Muscle layer of colon (tissue), 2 donors: ENCODE data around the gene ATP8A2.

Source experiments
- H3K27ac ChIP-seq: one replicate; pipeline ENCODE4 v1.7.0; 2013; ENCODE audit warnings: low read depth, mild to moderate bottlenecking, low read length, moderate library complexity
- H3K27me3 ChIP-seq, 2 donors: one replicate each; pipeline ENCODE4 v1.7.0; 2013; ENCODE audit warnings: low read length in 2 of 2, mild to moderate bottlenecking in 2 of 2; ENCODE audit not compliant: insufficient read depth in 2 of 2, control insufficient read depth in 1 of 2
- H3K36me3 ChIP-seq: one replicate; pipeline ENCODE4 v1.7.0; 2013; ENCODE audit warnings: mild to moderate bottlenecking, low read length; ENCODE audit not compliant: insufficient read depth
- H3K4me1 ChIP-seq: one replicate; pipeline ENCODE4 v1.7.0; 2013; ENCODE audit warnings: mild to moderate bottlenecking, low read length; ENCODE audit not compliant: insufficient read depth
- H3K4me3 ChIP-seq, 2 donors: one replicate each; pipeline ENCODE4 v1.7.0; 2013; ENCODE audit warnings: low read length in 2 of 2, low read depth in 1 of 2, mild to moderate bottlenecking in 1 of 2, moderate library complexity in 1 of 2
- H3K9ac ChIP-seq: one replicate; pipeline ENCODE4 v1.7.0; 2013; ENCODE audit warnings: low read length
- H3K9me3 ChIP-seq: one replicate; pipeline ENCODE4 v1.7.0; 2013; ENCODE audit warnings: mild to moderate bottlenecking, low read length
- donor health status: abdominal sarcoma.
- donor health status: Adenocarcinoma of cecum.

The ATP8A2 gene

DNA sequence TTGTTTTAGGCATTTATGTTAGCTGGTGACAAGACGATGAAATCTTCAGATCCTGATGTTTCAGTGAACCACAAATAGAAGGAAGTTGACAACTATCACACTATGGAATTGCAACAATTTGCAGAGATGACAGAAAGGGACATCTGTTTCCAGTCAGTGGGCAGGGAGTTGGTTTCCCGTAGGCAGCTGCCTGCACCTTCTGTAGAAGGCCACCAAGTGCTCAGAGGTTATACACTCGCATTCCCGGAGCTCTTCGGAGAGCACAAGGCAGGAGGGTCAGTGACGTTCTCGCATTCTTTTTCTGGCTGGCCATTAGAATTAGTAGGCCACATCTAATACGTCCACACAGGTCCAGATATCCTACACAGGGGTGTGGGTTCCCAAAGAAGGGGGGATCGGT, 550.6 kb downstream of the ATP8A2 start:
- Histone ChIP-seq H3K9me3 (no peaks in the 10 kb centered on the region), H3K27me3 (no peaks in the 10 kb centered on the region), H3K9ac (no peak overlapping the region), H3K36me3 (no peaks in the 10 kb centered on the region), H3K27ac (no peak overlapping the region), H3K4me1 (peaks cover 14% of the 10 kb centered on the region), H3K4me3 (no peak overlapping the region)

DNA sequence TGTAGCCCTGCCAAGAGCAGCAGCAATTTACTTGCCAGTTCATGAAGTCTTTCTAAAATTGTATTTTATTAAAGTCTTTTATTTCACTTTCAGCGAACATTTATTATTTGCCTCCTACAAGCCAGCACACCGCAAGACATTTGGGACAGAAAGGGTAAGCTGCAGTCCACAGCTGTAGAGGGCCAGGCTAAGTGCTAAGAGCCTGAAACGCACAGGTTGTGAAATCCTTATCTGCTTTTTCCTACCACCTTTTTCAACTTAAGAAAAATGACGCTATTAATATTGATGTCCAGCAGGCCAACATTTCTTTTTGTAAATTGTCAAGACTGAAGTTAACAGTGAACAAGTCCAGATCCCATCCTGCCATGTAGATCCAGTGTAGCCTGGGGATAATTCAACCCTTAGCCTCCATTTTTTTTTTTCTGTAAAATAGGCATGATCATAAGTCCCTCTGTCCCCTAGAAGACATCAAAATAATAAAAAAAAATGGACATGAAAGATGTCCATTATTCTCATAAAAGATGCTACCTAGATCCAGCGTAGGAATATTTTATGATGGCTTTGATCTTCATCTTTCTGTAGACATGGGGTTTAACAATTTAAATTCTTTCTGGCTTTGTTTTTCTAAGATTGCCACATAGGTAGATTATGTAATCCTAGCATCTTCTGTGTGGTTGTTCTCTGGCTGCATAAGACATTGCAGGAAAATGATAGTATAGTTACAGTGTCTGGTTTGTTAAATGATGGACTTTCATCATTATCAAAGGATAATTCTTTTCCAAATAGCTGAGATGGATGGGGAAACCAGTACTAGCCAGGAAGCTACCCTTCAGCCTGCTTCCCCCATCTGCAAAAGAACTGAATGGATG, 551.7 kb downstream of the ATP8A2 start:
- Histone ChIP-seq H3K36me3 (no peaks in the 10 kb centered on the region), H3K27ac (no peak overlapping the region), H3K27me3 (no peaks in the 10 kb centered on the region), H3K4me1 (peaks cover 14% of the 10 kb centered on the region), H3K4me3 (no peak overlapping the region), H3K9me3 (no peaks in the 10 kb centered on the region), H3K9ac (no peak overlapping the region)

DNA sequence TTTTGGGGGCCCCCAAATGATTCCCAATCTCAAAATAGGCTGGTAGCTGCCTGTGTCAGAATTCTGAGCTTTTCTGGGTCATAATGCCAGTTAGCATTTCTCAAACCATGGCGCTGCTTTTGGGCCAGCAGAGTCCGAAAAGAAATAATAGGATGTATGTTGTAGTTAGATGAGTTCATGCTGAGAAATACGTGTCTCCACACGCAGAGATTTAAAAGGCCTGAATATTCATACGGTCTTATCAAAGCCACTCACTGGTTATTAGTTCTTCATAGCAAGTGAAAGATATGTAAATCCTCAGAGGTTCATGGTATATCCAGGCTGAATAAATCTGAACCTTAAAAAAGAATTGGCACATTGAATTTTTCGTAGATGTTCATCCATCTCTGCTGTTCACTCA, 555.6 kb downstream of the ATP8A2 start:
- Histone ChIP-seq H3K27ac (no peak overlapping the region), H3K9me3 (no peaks in the 10 kb centered on the region), H3K4me1 (peaks cover 9% of the 10 kb centered on the region), H3K4me3 (no peak overlapping the region), H3K27me3 (no peaks in the 10 kb centered on the region), H3K36me3 (no peaks in the 10 kb centered on the region), H3K9ac (no peak overlapping the region)

DNA sequence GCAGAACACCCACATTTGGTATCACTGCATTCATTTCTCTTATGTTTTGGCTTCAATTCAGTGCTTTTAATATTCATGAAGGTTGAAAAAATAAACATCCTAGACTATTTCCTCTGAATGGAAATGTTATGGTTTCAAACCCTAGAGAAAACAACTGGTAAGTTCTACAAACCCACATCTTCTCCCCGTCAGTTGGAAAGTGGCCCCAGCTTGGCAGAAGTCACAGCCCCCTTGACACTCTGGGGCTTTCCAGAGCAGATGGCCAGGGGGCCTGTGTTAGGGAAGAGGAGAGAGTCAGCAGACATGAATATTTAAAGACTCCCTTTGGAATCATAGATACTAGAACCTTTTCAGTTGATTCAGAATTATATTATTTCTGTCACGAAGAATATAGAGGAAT, 556.2 kb downstream of the ATP8A2 start:
- Histone ChIP-seq H3K27ac (no peak overlapping the region), H3K4me1 (peaks cover 3% of the 10 kb centered on the region), H3K9me3 (no peaks in the 10 kb centered on the region), H3K36me3 (no peaks in the 10 kb centered on the region), H3K27me3 (no peaks in the 10 kb centered on the region), H3K4me3 (no peak overlapping the region), H3K9ac (no peak overlapping the region)

DNA sequence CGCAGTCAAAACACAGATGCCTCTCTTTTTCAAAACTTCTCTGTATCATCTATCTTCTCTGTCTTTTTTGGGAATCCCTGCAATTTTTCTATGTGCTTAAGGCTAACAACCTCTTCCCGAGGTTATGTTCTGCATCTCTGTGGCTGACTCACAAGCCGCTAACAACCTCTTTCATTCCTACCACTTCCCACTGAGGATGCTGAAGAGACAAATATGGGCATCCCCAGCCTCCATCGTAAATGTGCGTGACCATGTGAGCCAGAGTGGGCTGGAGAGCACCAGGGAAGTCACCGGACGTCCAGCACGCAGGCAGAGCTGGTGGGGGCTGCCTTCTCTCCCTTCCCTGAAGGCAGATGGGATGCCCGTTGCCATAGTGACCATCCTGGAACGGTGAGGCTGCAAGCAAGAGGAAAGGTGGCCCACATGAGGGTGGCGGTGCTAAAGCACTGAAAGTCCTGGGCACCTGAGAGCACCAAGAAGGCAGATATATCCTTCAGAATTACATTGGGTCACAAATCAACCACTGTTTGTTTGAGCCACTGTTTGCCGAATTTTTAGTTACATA, 557.2 kb downstream of the ATP8A2 start:
- no peak overlapping the region for H3K9ac ChIP-seq
- no peaks in the 10 kb centered on the region for H3K36me3 ChIP-seq
- H3K4me1 ChIP-seq = no peaks in the 10 kb centered on the region
- H3K9me3 ChIP-seq = no peaks in the 10 kb centered on the region
- no peaks in the 10 kb centered on the region for H3K27me3 ChIP-seq
- H3K4me3 ChIP-seq = no peak overlapping the region
- no peak overlapping the region for H3K27ac ChIP-seq

DNA sequence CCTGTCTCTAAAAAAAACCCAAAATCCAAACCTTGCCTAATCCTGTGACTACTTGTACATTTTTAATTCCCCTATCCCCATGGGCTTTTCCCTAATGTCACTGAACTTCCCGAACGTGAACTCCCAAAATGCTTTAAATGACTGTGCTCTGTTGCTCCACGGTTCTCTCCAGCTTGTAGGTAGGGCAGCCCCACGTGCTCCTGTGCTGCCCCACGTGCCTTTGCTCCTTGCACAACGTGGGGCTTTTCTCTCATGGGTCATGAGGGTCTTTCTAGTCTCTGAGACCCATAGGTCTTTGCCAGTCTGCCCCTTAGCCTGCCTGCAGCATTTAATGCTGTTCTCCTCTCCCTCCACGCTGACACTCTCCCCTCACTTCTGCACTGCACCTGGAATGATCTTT, 558.0 kb downstream of the ATP8A2 start:
- no peaks in the 10 kb centered on the region for H3K4me1 ChIP-seq

DNA sequence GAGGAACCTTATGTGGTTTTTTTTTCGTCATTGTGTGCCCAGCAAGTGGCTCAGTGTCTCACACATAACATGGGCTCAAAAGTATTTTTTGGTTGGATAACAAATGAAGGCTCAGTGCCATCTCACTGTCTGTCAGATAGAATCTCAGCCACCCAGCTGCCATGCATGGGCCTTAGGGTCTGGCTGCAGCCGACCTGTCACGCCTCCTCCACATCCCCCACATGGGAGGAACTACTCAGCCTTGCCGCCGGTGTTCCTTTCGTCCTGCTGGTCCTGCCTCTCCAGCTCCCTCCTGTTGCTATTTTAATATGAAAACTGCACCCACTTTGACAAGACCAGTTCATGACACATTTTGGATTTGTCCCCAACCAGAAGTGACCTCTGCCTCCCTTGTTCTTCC, 558.9 kb downstream of the ATP8A2 start:
- no peak overlapping the region for H3K9ac ChIP-seq
- H3K4me3 ChIP-seq = no peak overlapping the region
- H3K36me3 ChIP-seq = no peaks in the 10 kb centered on the region
- H3K9me3 ChIP-seq = no peaks in the 10 kb centered on the region
- H3K4me1 ChIP-seq = no peaks in the 10 kb centered on the region
- no peak overlapping the region for H3K27ac ChIP-seq
- H3K27me3 ChIP-seq = no peaks in the 10 kb centered on the region

More for the DNA sequence above, 558.0 kb downstream of the ATP8A2 start:
- H3K36me3 ChIP-seq = no peaks in the 10 kb centered on the region
- no peak overlapping the region for H3K9ac ChIP-seq
- no peaks in the 10 kb centered on the region for H3K9me3 ChIP-seq
- no peak overlapping the region for H3K27ac ChIP-seq
- no peak overlapping the region for H3K4me3 ChIP-seq
- H3K27me3 ChIP-seq = no peaks in the 10 kb centered on the region

DNA sequence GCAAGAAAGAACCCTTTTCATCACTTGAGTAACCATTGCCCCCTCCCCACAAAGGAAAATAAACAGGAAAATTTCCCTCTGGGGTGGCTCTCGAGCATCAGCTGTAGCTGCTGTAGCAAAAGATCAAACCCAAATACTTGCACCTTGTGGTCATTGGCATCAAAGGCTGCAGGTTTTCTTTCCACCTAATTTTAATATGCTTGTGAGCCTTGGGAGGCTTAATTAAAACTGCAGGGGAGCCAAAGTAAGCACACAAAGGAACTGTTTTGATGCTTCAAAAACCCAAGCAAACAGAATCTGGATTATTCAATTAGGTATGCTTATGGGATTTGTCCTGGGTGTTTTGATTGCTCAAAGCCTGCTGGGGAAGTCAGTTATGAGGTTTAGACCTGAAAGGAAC, 560.6 kb downstream of the ATP8A2 start:
- no peaks in the 10 kb centered on the region for H3K36me3 ChIP-seq
- no peaks in the 10 kb centered on the region for H3K9me3 ChIP-seq
- no peaks in the 10 kb centered on the region for H3K4me1 ChIP-seq
- H3K27me3 ChIP-seq = no peaks in the 10 kb centered on the region
- H3K27ac ChIP-seq = no peak overlapping the region
- H3K4me3 ChIP-seq = no peak overlapping the region
- no peak overlapping the region for H3K9ac ChIP-seq

DNA sequence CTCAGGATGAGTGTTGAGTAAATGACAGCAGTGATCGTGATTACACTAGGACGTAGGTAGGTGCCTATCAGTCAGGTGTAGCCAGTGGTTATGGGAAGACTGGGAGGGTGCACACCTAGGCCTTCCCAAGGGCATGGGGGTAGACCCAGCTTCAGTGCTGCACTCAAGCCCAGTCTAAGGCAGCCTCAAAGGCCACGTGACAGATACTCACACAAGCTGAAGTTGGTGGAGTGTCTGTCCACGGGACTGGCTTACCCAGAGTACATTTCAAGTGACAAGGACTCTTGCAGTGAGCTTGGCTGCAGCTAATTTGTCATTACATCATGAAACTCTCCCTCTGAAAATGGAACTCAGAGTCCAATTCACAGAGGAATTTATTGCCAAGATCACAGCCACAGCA, 561.7 kb downstream of the ATP8A2 start:
- H3K36me3 ChIP-seq = no peaks in the 10 kb centered on the region
- no peaks in the 10 kb centered on the region for H3K9me3 ChIP-seq
- no peak overlapping the region for H3K9ac ChIP-seq
- H3K27ac ChIP-seq = no peak overlapping the region
- no peaks in the 10 kb centered on the region for H3K4me1 ChIP-seq
- H3K27me3 ChIP-seq = no peaks in the 10 kb centered on the region
- no peak overlapping the region for H3K4me3 ChIP-seq

DNA sequence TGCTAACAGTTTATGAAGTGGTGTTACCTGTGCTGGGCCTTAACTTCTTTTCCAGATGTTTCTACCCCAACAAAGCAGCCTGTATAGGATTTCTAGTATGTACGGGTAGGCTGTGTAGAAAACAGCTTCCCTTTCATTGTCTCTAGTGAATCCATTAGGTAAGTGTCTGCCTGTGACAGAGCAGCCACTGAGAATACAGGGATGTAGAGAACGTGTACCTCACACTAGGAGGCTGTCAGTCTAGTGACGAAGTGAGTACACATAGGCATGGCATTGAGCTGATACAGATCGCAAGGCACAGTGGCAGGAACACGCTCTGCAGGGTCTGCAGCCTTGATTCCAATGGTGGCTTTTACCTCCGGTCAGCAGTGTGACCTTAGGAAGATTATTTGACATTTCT, 562.4 kb downstream of the ATP8A2 start:
- Histone ChIP-seq H3K36me3 (no peaks in the 10 kb centered on the region), H3K9ac (no peak overlapping the region), H3K4me1 (no peaks in the 10 kb centered on the region), H3K9me3 (no peaks in the 10 kb centered on the region), H3K27ac (no peak overlapping the region), H3K4me3 (no peak overlapping the region), H3K27me3 (no peaks in the 10 kb centered on the region)

DNA sequence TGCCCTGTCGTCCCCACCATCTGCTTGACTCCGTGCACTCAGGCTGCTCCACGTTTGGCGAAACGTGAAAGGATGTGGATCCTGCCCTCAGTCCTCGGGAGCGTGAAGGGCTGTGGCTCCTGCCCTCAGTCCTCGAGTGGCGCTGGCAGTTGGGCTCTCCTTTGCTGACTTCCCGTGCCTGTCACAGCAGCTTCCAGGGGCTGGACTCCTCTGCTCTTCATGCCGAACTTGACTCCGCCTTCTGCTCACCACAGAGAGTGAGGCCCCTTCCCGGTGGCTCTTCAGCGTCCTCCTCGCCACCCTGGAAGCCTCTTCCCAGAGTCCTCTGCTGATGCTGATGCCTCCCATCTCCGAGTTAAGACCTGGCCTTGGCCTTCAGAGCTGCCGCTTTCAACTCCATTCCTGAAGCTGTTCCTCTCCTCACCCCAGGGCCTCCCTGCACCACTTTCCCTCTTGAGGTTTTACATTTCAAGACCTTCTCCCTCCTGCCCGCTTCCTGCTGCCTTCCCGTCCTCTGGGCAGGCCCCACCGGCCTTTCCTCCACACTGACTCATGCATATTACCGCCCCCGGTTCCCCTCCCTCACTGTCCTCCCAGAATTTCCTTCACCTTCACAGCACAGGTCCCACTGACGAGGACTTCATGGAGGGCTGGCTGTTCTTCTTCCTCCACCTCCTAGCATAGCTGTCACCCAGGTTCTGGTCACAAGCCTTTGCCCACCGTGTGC, 568.4 kb downstream of the ATP8A2 start:
- H3K36me3 ChIP-seq = no peaks in the 10 kb centered on the region
- H3K27me3 ChIP-seq = no peaks in the 10 kb centered on the region
- no peak overlapping the region for H3K4me3 ChIP-seq
- H3K9ac ChIP-seq = no peak overlapping the region
- H3K9me3 ChIP-seq = no peaks in the 10 kb centered on the region
- no peaks in the 10 kb centered on the region for H3K4me1 ChIP-seq
- no peak overlapping the region for H3K27ac ChIP-seq
